Measurements from ENCODE around the gene SAC3D1.

SAC3D1 gene

GRCh38 chr11:65059959-65060824 is 19.2 kb downstream of the SAC3D1 start:
- DNase-seq (ENCODE audit: low read depth) = no peak

GRCh38 chr11:65060913-65061408 is 20.0 kb downstream of the SAC3D1 start:
- no peak for DNase-seq (ENCODE audit: low read depth)

DNA sequence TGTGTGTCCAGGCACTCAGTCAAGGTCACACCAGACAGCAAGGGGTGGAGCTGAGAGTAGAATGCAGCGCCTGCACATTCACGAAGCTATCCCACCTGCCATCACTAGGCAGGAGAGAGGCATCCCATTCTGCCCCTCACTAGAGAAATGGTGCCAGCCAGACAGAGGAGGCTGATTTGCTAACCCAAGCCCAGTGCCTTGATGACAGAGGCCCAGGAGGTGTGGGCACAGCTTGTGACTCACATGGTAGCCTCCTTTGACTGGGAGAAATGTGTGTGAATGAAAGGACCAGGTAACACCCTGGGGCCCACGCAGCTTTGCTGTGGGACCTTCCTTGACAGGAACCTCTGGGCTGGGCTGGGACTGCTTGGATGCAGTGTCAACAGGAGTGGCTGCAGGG is 22.5 kb downstream of the SAC3D1 start:
- DNase-seq (ENCODE audit: low read depth) = no peak

- DNase-seq (ENCODE audit: low read depth) = no peak
These were observed 23.8 kb downstream of the SAC3D1 start for GRCh38 chr11:65064847-65065240.

GRCh38 chr11:65065851-65066250 is 24.8 kb downstream of the SAC3D1 start:
- DNase-seq (ENCODE audit: low read depth) = no peak

GRCh38 chr11:65066315-65066714 is 25.3 kb downstream of the SAC3D1 start:
- no peak for DNase-seq (ENCODE audit: low read depth)

DNA sequence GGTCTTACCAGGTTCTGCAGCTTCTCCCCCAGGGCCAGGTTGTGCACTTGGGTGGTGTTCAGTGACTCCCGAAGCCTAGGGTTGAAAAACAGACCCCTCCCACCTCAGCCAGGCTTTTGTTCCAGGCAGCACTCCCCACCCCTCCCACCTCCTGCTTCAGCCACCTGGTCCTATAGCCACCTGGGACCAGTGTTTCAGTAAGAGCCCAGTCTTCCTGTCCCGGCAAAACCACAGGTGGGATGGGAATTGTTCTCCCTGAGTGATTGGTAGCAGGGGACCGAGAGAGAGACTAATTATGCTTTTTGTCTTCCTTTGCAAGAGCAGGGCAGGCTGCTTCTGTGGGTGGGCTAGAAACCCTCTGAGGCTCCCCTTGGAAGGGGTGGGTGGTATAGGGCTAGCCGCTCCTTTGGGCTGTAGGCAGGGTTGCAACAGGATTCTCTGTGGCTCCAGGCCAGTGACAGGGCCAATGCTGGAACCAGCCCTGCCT is 25.8 kb downstream of the SAC3D1 start:
- DNase-seq (ENCODE audit: low read depth) = no peak

- DNase-seq (ENCODE audit: low read depth) = no peak
These were observed 26.4 kb downstream of the SAC3D1 start for GRCh38 chr11:65067446-65067845.

- no peak for DNase-seq (ENCODE audit: low read depth)
These were observed 28.2 kb downstream of the SAC3D1 start for GRCh38 chr11:65069217-65069616.

DNA sequence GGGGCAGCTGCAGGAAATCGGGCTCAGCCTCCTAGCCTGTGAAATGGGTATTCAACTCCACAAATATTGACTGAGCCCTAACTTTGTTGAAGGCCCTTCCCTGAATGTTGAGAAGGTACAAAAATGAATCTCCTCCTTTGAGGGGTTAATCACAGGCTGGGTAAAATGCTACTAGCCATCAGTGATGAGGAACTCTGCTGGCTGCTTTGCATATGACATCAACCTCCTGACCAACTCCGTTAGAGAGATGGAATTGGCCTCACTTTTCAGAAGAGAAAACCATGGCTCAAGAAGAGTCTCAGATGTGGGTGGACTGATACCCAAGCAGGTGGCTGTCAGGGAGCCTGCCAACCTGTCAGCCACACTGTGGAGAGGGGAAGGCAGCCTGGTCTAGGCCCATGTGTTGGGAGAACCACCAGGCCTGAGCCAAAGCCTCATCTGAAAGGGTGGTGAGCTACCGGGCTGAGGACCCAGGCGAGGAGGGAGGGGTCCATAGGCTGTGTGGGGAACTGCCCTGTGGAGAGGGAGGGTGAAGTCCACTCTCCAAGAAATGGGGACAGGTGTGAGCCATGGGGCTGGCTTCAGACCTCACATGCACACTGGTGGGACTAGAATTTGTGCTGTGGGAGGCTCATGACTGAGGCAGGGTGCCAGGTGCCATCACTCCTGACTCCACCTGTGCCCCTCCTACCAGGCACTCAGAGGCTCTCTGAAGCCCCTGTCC is 31.1 kb downstream of the SAC3D1 start:
- DNase-seq (ENCODE audit: low read depth) = no peak

GRCh38 chr11:65072631-65072966 is 31.6 kb downstream of the SAC3D1 start:
- DNase-seq (ENCODE audit: low read depth) = no peak

DNA sequence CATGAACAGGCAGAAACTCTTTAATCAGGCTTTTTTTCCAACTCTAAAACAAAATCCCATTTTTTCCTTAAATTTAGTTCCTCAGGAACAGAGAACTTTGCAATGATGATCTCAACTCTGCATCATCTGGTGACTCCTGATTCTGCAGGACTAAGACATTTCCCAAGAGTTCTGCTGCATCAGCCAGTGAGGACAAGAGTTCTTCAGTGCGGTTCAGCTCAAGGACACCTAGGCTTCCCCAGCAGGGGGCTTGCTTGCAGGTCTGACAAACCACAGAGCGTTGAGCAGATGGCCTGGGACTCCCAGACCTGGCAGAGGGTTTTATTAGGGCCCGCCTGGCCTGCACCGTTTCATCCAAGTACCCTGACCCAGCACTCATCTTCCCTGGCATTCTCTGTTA is 36.4 kb downstream of the SAC3D1 start:
- no peak for DNase-seq (ENCODE audit: low read depth)

- DNase-seq (ENCODE audit: low read depth) = peak; percentile 29
These were observed 37.1 kb downstream of the SAC3D1 start for GRCh38 chr11:65078151-65078550.

DNA sequence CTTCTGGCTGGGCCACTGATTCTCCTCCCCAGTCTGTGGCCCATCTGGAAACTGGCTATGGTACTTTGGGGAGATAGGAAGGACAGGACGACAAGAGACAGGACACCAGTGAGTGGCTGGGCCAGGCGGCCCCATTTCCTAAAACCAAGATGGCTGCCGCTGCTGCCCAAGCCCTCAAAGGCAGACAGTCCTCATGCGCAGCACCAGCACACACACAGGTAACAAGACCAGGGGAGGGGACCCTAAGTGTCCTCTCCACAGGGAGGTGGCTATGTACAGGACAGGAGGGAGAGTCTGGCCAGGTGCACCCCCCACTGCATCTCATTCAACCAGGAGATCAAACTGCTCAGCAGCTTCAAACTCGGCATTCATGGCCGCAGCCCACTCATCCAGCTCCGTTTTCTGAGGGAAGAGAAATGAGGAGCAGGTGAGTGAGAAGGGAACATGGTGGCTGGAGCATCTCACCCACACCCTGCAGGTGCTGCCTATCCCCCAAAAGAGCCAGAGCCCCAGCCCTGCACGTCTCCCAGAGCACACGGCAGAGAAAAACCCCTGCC is 37.9 kb downstream of the SAC3D1 start:
- DNase-seq (ENCODE audit: low read depth) = no peak

DNA sequence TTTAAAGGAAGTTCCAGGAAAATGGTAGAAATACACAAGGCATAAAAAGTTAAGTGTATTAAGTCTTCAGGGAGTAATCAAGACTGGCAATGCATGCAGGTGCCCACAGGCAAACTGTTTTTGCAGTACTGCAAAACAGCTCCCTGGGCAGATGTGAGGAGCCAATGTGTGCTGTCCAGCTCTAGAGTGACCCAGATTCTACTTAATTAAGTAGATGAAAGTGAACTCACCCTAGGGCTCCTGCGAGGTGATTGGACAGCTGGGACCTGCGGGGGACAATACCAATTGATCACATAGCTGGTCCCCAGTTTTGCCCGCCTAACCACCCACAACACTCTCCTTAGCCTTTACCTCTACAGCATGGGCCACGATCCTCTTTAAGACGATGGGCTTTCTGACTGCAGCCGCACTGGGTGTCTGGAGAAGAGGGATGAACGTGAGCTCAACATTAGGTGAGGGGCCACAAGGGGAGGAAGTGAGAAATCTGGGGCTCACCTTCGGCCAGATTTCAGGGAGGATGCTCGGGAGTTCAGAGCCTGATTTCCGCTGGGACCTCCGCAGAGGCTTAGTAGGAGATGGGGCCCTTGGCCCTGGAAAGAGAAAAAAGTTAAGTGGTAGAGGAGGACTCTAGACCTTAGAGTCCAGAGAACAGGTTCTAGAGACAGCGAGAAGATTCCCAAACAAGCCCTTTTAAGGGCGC is 42.3 kb downstream of the SAC3D1 start:
- DNase-seq (ENCODE audit: low read depth) = no peak

DNA sequence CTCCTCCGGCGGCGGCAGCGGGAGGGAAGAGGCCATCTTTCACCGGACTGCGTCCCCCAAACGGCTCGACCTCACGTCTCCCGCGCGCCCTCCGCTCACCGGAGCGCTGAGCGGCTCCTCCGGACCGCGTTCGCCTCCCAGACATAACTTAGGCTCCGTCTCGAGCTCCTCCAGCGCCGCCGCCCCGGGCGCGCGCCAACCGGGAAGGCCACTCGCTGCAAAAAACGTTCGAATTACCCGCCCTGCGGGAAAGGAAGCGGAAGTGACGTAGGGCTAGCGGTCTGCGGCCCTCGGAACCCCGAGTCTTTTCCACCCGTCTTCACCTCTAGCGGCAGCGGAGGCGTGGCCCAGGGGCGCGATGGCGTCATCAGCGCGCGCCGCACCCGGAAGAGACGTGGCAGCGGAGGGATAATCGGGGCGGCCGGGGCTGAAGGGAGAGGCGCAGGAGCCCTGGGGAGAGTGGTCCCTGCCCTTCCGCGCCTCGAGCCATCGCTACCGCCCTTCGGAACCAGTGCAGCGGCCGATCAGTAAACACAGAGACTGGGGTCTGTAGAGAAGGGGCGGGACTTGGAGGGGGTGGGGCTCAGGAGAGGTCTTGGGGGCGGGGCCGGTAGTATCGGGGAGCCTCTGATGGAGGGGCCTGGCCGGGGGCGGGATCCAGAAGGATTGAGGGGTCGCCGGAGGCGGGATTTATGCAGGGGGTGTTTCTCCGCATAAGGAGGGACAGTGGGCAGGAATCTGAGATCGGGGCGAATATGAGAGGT is 43.0 kb downstream of the SAC3D1 start, which contains the start of the genes CDCA5 and ZFPL1:
Gene CDCA5 (minus strand): TSS at position 207 of the 764 bp plus-strand sequence. CDS start 62 bp downstream, at position 145.
Gene ZFPL1 (plus strand): TSS at position 389 of the 764 bp plus-strand sequence. CDS start 477 bp downstream, outside the sequence.
- peak; percentile 89 for DNase-seq (ENCODE audit: low read depth)

- DNase-seq (ENCODE audit: low read depth) = no peak
These were observed 43.8 kb downstream of the SAC3D1 start for GRCh38 chr11:65084598-65085375.

DNA sequence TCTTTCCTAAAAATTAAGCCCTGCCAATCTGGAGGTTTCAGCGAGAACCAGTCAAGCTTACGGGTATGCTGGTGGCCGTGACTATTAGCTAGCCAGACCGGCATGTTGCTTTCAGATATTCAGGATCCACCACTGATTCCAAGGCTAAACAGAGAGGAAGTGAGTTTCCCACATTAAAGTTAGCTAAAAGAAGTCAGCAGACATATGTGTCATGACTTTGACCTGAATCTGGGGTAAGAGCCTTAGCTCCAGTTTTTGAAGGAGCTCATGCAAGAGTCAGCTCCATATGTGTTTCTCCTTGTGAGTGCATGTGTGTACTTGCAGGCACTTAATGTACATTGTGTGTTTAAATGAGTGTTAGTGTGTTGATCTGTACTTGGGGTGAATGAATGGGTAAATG is 44.4 kb downstream of the SAC3D1 start:
- DNase-seq (ENCODE audit: low read depth) = no peak

GRCh38 chr11:65086809-65087208 is 45.8 kb downstream of the SAC3D1 start:
- DNase-seq (ENCODE audit: low read depth) = no peak

DNA sequence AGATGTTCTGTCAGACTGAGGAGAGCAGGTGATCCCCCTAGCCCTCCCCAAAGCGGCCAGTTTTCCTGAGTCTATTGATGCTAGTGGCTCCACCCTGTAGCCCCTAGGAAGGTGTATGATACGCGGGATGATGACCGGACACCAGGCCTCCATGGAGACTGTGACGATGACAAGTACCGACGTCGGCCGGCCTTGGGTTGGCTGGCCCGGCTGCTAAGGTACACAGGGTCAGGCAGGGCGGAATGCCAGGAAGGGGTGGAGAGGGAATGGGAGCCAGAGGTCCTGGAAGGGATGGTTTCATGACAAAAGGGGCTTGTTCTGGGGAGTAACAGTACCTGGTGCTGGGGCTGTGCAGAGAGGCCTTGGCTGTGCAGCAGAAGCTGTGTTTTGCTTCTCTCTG is 46.2 kb downstream of the SAC3D1 start:
- DNase-seq (ENCODE audit: low read depth) = no peak

Measured in T-helper 22 cell (primary cell).